Measurements from ENCODE around the gene RPP21. TPM values are rescaled to one million over a fixed set of nuclear protein-coding genes. Genes with fewer than 3 reads are reported as not detected.

The RPP21 gene
- total RNA-seq, 1 experiment from 2014 or later = 103 TPM

- DNase-seq = no peak
- Histone ChIP-seq H3K36me3 (replicated peaks; ENCODE audit: control insufficient read depth, insufficient read depth, low read length) (peaks cover 7% of the 10 kb centered on the region), H3K4me3 (ENCODE audit: insufficient read depth, low read depth, low read length) (peak overlapping the region; percentile 88), H3K27me3 (ENCODE audit: control insufficient read depth, insufficient read depth, low read length) (no peaks in the 10 kb centered on the region)
These were observed 19.6 kb upstream of the RPP21 start for GRCh38 chr6:30325150-30325872.

- DNase-seq = peak; percentile 88
- peaks cover 12% of the 10 kb centered on the region for H3K36me3 ChIP-seq (replicated peaks; ENCODE audit: control insufficient read depth, insufficient read depth, low read length)
- H3K27me3 ChIP-seq (ENCODE audit: control insufficient read depth, insufficient read depth, low read length) = no peaks in the 10 kb centered on the region
- H3K4me3 ChIP-seq (ENCODE audit: insufficient read depth, low read depth, low read length) = peak overlapping the region; percentile 88
These were observed 19.0 kb upstream of the RPP21 start for GRCh38 chr6:30325873-30326525.

- no peaks in the 10 kb centered on the region for H3K27me3 ChIP-seq (ENCODE audit: control insufficient read depth, insufficient read depth, low read length)
- peak; percentile 92 for DNase-seq
- H3K4me3 ChIP-seq (ENCODE audit: insufficient read depth, low read depth, low read length) = peak within 1 kb of the TSS; percentile 88
- H3K36me3 ChIP-seq (replicated peaks; ENCODE audit: control insufficient read depth, insufficient read depth, low read length) = peaks cover 14% of the 10 kb centered on the region
These were observed 18.3 kb upstream of the RPP21 start, which contains the start of gene TRIM39 for GRCh38 chr6:30326526-30327231. TRIM39 (plus strand) TSS chr6:30326927; CDS start chr6:30329318, 2,391 bp downstream.

GRCh38 chr6:30327232-30327746 lies 17.7 kb upstream of the RPP21 start:
- H3K36me3 ChIP-seq (replicated peaks; ENCODE audit: control insufficient read depth, insufficient read depth, low read length) = peaks cover 14% of the 10 kb centered on the region
- no peak for DNase-seq
- no peaks in the 10 kb centered on the region for H3K27me3 ChIP-seq (ENCODE audit: control insufficient read depth, insufficient read depth, low read length)
- peak overlapping the region; percentile 88 for H3K4me3 ChIP-seq (ENCODE audit: insufficient read depth, low read depth, low read length)

GRCh38 chr6:30328397-30328796 lies 16.6 kb upstream of the RPP21 start:
- Histone ChIP-seq H3K27me3 (ENCODE audit: control insufficient read depth, insufficient read depth, low read length) (no peaks in the 10 kb centered on the region), H3K36me3 (replicated peaks; ENCODE audit: control insufficient read depth, insufficient read depth, low read length) (peaks cover 14% of the 10 kb centered on the region), H3K4me3 (ENCODE audit: insufficient read depth, low read depth, low read length) (no peak overlapping the region)
- DNase-seq = no peak

GRCh38 chr6:30329331-30329730 lies 15.6 kb upstream of the RPP21 start:
- Histone ChIP-seq H3K27me3 (ENCODE audit: control insufficient read depth, insufficient read depth, low read length) (no peaks in the 10 kb centered on the region), H3K4me3 (ENCODE audit: insufficient read depth, low read depth, low read length) (no peak overlapping the region), H3K36me3 (replicated peaks; ENCODE audit: control insufficient read depth, insufficient read depth, low read length) (peaks cover 16% of the 10 kb centered on the region)
- no peak for DNase-seq

- H3K36me3 ChIP-seq (replicated peaks; ENCODE audit: control insufficient read depth, insufficient read depth, low read length) = peaks cover 25% of the 10 kb centered on the region
- DNase-seq = no peak
- no peaks in the 10 kb centered on the region for H3K27me3 ChIP-seq (ENCODE audit: control insufficient read depth, insufficient read depth, low read length)
- no peak overlapping the region for H3K4me3 ChIP-seq (ENCODE audit: insufficient read depth, low read depth, low read length)
These were observed 13.0 kb upstream of the RPP21 start for GRCh38 chr6:30331981-30332380.

- Histone ChIP-seq H3K27me3 (ENCODE audit: control insufficient read depth, insufficient read depth, low read length) (no peaks in the 10 kb centered on the region), H3K4me3 (ENCODE audit: insufficient read depth, low read depth, low read length) (no peak overlapping the region), H3K36me3 (replicated peaks; ENCODE audit: control insufficient read depth, insufficient read depth, low read length) (peaks cover 23% of the 10 kb centered on the region)
- no peak for DNase-seq
These were observed 10.7 kb upstream of the RPP21 start for GRCh38 chr6:30334075-30334783.

- H3K36me3 ChIP-seq (replicated peaks; ENCODE audit: control insufficient read depth, insufficient read depth, low read length) = peaks cover 14% of the 10 kb centered on the region
- DNase-seq = no peak
- H3K4me3 ChIP-seq (ENCODE audit: insufficient read depth, low read depth, low read length) = no peak overlapping the region
These were observed 4.3 kb upstream of the RPP21 start for GRCh38 chr6:30340589-30341054.

GRCh38 chr6:30341218-30341617 lies 3.7 kb upstream of the RPP21 start:
- H3K36me3 ChIP-seq (replicated peaks; ENCODE audit: control insufficient read depth, insufficient read depth, low read length) = peaks cover 8% of the 10 kb centered on the region
- no peak overlapping the region for H3K4me3 ChIP-seq (ENCODE audit: insufficient read depth, low read depth, low read length)
- DNase-seq = no peak
- no peaks in the 10 kb centered on the region for H3K27me3 ChIP-seq (ENCODE audit: control insufficient read depth, insufficient read depth, low read length)

More at GRCh38 chr6:30340589-30341054, 4.3 kb upstream of the RPP21 start:
- H3K27me3 ChIP-seq (ENCODE audit: control insufficient read depth, insufficient read depth, low read length) = no peaks in the 10 kb centered on the region

GRCh38 chr6:30341728-30342127 lies 3.2 kb upstream of the RPP21 start:
- H3K27me3 ChIP-seq (ENCODE audit: control insufficient read depth, insufficient read depth, low read length) = no peaks in the 10 kb centered on the region
- peaks cover 6% of the 10 kb centered on the region for H3K36me3 ChIP-seq (replicated peaks; ENCODE audit: control insufficient read depth, insufficient read depth, low read length)
- no peak for DNase-seq
- no peak overlapping the region for H3K4me3 ChIP-seq (ENCODE audit: insufficient read depth, low read depth, low read length)

- no peaks in the 10 kb centered on the region for H3K27me3 ChIP-seq (ENCODE audit: control insufficient read depth, insufficient read depth, low read length)
- H3K4me3 ChIP-seq (ENCODE audit: insufficient read depth, low read depth, low read length) = peak overlapping the region; percentile 21; the same call in 1 of the 2 replicates
- peaks cover 6% of the 10 kb centered on the region for H3K36me3 ChIP-seq (replicated peaks; ENCODE audit: control insufficient read depth, insufficient read depth, low read length)
- DNase-seq = peak; percentile 37
These were observed 627 bp upstream of the RPP21 start for GRCh38 chr6:30344191-30344867.

- Histone ChIP-seq H3K4me3 (ENCODE audit: insufficient read depth, low read depth, low read length) (peak overlapping the region; percentile 84), H3K27me3 (ENCODE audit: control insufficient read depth, insufficient read depth, low read length) (no peaks in the 10 kb centered on the region), H3K36me3 (replicated peaks; ENCODE audit: control insufficient read depth, insufficient read depth, low read length) (peaks cover 6% of the 10 kb centered on the region)
- no peak for DNase-seq
These were observed 896 bp downstream of the RPP21 start for GRCh38 chr6:30345852-30346251.

Data from H7 (cell line).